IPS-18a (cell line): ENCODE measurements around the gene OSBPL9.

Experiments used
- H3K27ac ChIP-seq: one replicate; pipeline ENCODE4 v1.5.1; 2013; ENCODE audit warnings: low read length
- H3K27me3 ChIP-seq: one replicate; pipeline ENCODE4 v1.6.1; 2013; ENCODE audit warnings: mild to moderate bottlenecking, low read length; ENCODE audit not compliant: control insufficient read depth, insufficient read depth
- H3K36me3 ChIP-seq: one replicate; pipeline ENCODE4 v1.6.1; 2013; ENCODE audit warnings: low read depth, low read length; ENCODE audit not compliant: control insufficient read depth
- H3K4me1 ChIP-seq: one replicate; pipeline ENCODE4 v1.6.1; 2013; ENCODE audit warnings: low read depth, low read length; ENCODE audit not compliant: control insufficient read depth
- H3K4me3 ChIP-seq: one replicate; pipeline ENCODE4 v1.5.1; 2013; ENCODE audit warnings: low read length
- H3K9ac ChIP-seq: one replicate; pipeline ENCODE4 v1.6.1; 2013; ENCODE audit warnings: mild to moderate bottlenecking, low read length, moderate library complexity
- H3K9me3 ChIP-seq: one replicate; pipeline ENCODE4 v1.6.1; 2013; ENCODE audit warnings: low read depth, low read length; ENCODE audit not compliant: control insufficient read depth

Gene OSBPL9

DNA sequence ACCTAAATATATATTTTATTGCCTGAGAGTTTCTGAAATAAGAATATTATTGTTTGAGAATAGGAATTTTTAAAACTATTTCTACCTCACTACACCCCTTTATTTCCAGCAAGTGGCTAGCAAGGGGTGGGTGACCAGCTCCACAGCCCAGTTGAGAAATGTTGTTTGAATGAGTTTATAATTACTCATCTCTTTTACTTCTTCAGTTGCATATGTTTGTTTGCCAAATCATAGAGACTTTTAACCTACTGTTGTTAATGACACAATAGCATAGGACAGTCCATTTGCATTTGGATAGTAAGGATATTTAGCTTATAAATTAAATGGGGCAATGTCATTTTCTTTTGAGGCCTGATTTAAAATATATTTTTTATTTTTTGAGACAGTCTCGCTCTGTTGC, 133.8 kb downstream of the OSBPL9 start:
- Histone ChIP-seq H3K27me3 (no peaks in the 10 kb centered on the region), H3K9ac (no peak overlapping the region), H3K4me1 (no peaks in the 10 kb centered on the region), H3K4me3 (no peak overlapping the region), H3K9me3 (no peaks in the 10 kb centered on the region), H3K27ac (no peak overlapping the region), H3K36me3 (peaks cover 4% of the 10 kb centered on the region)

DNA sequence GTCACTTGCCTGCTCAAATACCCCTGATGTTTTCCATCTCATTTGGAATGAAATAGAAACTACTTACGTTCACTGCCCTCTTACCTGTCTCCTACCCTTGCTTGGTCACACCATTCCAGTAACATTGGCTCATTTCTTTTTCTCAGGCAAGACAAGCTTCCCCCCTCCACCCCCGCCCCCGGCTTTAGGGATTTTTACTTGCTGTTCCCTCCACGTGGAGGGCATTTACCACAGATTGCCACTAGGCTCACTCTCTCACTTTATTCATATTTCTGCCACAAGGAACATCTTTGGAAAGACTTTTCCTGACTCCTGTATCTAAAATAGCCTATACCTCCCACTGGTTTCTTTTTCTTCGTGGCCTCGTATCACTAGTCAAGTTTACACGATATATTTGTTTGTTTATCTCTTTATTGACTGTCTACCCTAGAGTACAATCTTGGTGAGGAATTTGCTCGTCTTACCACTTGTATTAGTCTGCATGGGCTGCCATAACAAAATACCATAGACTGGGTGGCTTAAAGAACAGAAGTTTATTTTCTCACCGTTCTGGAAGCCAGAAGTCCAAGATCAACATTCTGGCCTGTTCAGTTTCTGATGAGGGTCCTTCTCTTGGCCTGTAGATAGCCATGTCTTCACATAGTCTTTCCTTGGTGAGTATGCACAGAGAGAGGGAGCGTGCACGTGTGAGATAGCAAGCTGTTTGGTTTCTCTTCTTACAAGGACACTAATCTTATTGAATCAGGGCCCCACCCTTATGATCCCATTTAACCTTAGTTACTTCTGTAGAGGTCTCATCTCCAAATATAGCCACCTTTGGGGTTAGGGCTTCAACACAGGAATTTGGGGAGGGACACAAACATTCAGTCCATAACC, 135.4 kb downstream of the OSBPL9 start:
- Histone ChIP-seq H3K36me3 (peaks cover 4% of the 10 kb centered on the region), H3K4me1 (no peaks in the 10 kb centered on the region), H3K27me3 (no peaks in the 10 kb centered on the region), H3K4me3 (no peak overlapping the region), H3K27ac (no peak overlapping the region), H3K9ac (no peak overlapping the region), H3K9me3 (no peaks in the 10 kb centered on the region)

- Histone ChIP-seq H3K27me3 (no peaks in the 10 kb centered on the region), H3K9ac (no peak overlapping the region), H3K9me3 (no peaks in the 10 kb centered on the region), H3K4me3 (no peak overlapping the region), H3K36me3 (peaks cover 7% of the 10 kb centered on the region), H3K27ac (no peak overlapping the region), H3K4me1 (no peaks in the 10 kb centered on the region)
Measured at GRCh38 chr1:51753969-51754368, 137.1 kb downstream of the OSBPL9 start.

- H3K4me3 ChIP-seq = no peak overlapping the region
- no peak overlapping the region for H3K9ac ChIP-seq
- no peaks in the 10 kb centered on the region for H3K27me3 ChIP-seq
- no peaks in the 10 kb centered on the region for H3K4me1 ChIP-seq
- peaks cover 7% of the 10 kb centered on the region for H3K36me3 ChIP-seq
- no peak overlapping the region for H3K27ac ChIP-seq
- no peaks in the 10 kb centered on the region for H3K9me3 ChIP-seq
Measured at GRCh38 chr1:51754666-51755065, 137.8 kb downstream of the OSBPL9 start.

GRCh38 chr1:51755437-51755836, 138.5 kb downstream of the OSBPL9 start:
- no peaks in the 10 kb centered on the region for H3K27me3 ChIP-seq
- H3K4me3 ChIP-seq = no peak overlapping the region
- no peak overlapping the region for H3K27ac ChIP-seq
- no peaks in the 10 kb centered on the region for H3K4me1 ChIP-seq
- H3K36me3 ChIP-seq = peaks cover 3% of the 10 kb centered on the region
- no peak overlapping the region for H3K9ac ChIP-seq
- H3K9me3 ChIP-seq = no peaks in the 10 kb centered on the region

DNA sequence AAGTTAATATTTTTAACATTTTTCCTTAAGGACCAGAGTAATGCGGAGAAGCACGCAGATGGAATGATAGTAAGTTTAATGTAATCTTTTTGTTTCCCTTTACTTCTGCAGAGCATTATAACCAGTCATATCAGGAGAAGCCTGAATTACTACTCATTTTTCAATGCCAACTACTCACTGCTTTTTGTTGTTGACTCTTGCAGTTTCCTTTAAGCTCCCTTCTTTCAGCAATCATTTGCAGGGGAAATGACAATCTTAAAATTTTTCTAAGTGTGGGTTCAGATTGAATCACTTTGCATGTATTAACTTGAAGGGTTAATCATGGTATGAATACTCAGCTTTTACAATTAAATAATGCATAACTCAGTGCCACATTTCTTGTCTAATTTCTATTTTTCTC, 139.4 kb downstream of the OSBPL9 start:
- no peaks in the 10 kb centered on the region for H3K4me1 ChIP-seq
- H3K36me3 ChIP-seq = peaks cover 5% of the 10 kb centered on the region
- H3K4me3 ChIP-seq = no peak overlapping the region

GRCh38 chr1:51758310-51758709, 141.4 kb downstream of the OSBPL9 start:
- H3K9ac ChIP-seq = no peak overlapping the region
- no peaks in the 10 kb centered on the region for H3K4me1 ChIP-seq
- H3K27me3 ChIP-seq = no peaks in the 10 kb centered on the region
- H3K4me3 ChIP-seq = no peak overlapping the region
- peaks cover 7% of the 10 kb centered on the region for H3K36me3 ChIP-seq
- H3K27ac ChIP-seq = no peak overlapping the region
- no peaks in the 10 kb centered on the region for H3K9me3 ChIP-seq

More for the DNA sequence above, 139.4 kb downstream of the OSBPL9 start:
- Histone ChIP-seq H3K9ac (no peak overlapping the region), H3K27ac (no peak overlapping the region), H3K9me3 (no peaks in the 10 kb centered on the region), H3K27me3 (no peaks in the 10 kb centered on the region)

- Histone ChIP-seq H3K9ac (no peak overlapping the region), H3K36me3 (peaks cover 16% of the 10 kb centered on the region), H3K9me3 (no peaks in the 10 kb centered on the region), H3K27me3 (no peaks in the 10 kb centered on the region), H3K4me1 (no peaks in the 10 kb centered on the region), H3K27ac (no peak overlapping the region), H3K4me3 (no peak overlapping the region)
Measured at GRCh38 chr1:51760872-51761271, 144.0 kb downstream of the OSBPL9 start.

GRCh38 chr1:51761351-51761750, 144.5 kb downstream of the OSBPL9 start:
- H3K27ac ChIP-seq = no peak overlapping the region
- H3K36me3 ChIP-seq = peaks cover 21% of the 10 kb centered on the region
- H3K27me3 ChIP-seq = no peaks in the 10 kb centered on the region
- H3K4me3 ChIP-seq = no peak overlapping the region
- no peaks in the 10 kb centered on the region for H3K9me3 ChIP-seq
- no peak overlapping the region for H3K9ac ChIP-seq
- no peaks in the 10 kb centered on the region for H3K4me1 ChIP-seq

DNA sequence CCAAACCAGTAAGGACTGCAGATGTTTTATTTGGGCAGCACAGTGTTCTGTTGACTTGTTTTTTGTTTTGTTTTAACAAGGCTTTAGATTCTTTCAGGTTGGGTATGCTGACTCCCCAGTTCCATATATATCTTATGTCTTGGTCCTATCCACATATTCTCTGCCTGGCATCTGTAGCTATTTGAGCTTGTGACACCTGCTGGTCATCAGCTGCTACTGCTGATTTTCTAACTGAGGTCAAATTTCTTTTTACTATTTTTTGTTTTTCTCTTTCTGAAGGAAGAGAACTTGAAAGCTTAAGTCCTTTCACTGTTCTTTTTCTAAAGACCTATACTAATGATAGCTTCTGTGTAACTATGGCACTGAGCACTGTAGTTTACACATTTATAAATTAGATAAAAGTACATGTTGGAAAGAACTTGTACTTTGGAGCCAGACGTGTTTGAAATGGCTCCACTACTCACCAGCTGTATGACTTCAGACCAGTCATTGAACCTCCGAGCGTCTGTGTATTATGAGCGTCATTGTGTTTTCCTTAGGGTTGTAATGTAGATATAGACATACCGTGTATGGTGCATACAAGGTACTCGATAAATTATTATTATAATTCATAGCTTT, 152.2 kb downstream of the OSBPL9 start:
- H3K4me1 ChIP-seq = no peaks in the 10 kb centered on the region
- no peak overlapping the region for H3K9ac ChIP-seq
- no peaks in the 10 kb centered on the region for H3K9me3 ChIP-seq
- no peak overlapping the region for H3K27ac ChIP-seq
- H3K27me3 ChIP-seq = no peaks in the 10 kb centered on the region
- H3K4me3 ChIP-seq = no peak overlapping the region
- peaks cover 44% of the 10 kb centered on the region for H3K36me3 ChIP-seq

DNA sequence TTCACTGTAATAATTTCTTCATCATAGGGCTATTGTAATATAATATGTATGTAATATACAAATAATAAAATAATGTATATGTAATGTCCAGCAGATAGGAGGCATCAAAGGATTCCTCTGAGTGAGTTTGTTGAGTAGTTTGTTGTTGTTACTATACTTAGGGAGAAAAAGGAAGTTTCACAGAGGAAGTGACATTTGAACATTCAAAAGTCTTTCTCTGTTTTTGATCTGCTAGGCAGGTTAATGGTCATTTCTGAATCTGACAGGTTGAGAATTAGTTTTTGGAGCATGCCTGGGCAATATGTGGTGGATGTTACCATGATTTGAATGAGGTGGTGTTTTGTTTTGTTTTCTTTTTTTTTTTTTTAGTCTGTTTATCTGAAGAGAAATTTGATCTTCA, 159.5 kb downstream of the OSBPL9 start:
- Histone ChIP-seq H3K4me3 (no peak overlapping the region), H3K36me3 (peaks cover 33% of the 10 kb centered on the region), H3K9ac (no peak overlapping the region)

DNA sequence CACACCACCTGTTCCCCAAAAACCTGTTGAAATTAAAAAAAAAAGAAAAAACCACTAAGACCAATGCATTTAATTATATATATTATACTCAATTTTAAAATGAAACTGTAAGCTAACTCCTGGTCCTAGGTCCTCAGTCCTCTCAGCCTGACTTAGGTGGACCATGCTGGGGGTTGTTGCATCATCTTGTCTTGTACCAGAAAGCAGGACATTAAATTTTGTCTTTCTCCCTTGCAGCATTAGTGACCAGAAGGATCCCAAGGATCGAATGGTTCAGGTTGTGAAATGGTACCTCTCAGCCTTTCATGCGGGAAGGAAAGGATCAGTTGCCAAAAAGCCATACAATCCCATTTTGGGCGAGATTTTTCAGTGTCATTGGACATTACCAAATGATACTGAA, 164.0 kb downstream of the OSBPL9 start:
- H3K4me1 ChIP-seq = no peaks in the 10 kb centered on the region
- no peak overlapping the region for H3K9ac ChIP-seq
- H3K4me3 ChIP-seq = no peak overlapping the region
- no peaks in the 10 kb centered on the region for H3K9me3 ChIP-seq
- H3K27ac ChIP-seq = no peak overlapping the region
- H3K27me3 ChIP-seq = no peaks in the 10 kb centered on the region
- peaks cover 35% of the 10 kb centered on the region for H3K36me3 ChIP-seq

More for the DNA sequence above, 159.5 kb downstream of the OSBPL9 start:
- Histone ChIP-seq H3K9me3 (no peaks in the 10 kb centered on the region), H3K4me1 (no peaks in the 10 kb centered on the region), H3K27me3 (no peaks in the 10 kb centered on the region), H3K27ac (no peak overlapping the region)
